HEK293 (cell line): Measurements from ENCODE around the gene JAK3.
A peak's percentile ranks its signal among the peaks of the same experiment; 100 is the strongest.

Source experiments
- EGR2 ChIP-seq: fragments of 450-650 bp; formaldehyde crosslinking; IDR thresholded peaks from 2 replicates; pipeline ENCODE4 v1.5.1; 2016; ENCODE audit warnings: low read depth, missing biosample characterization, missing genetic modification characterization
- GLI2 ChIP-seq: fragments of 450-650 bp; formaldehyde crosslinking; IDR thresholded peaks from 2 replicates; pipeline ENCODE4; 2017; ENCODE audit warnings: missing biosample characterization, missing genetic modification characterization, low read depth, borderline replicate concordance
- GLIS1 ChIP-seq: fragments of 450-650 bp; formaldehyde crosslinking; IDR thresholded peaks from 2 replicates; pipeline ENCODE4 v1.5.1; 2016; ENCODE audit warnings: missing biosample characterization, missing genetic modification characterization
- HOXC10 ChIP-seq: sonication (generic); formaldehyde crosslinking; IDR thresholded peaks from 2 replicates; pipeline ENCODE4 v1.8.1; 2023; ENCODE audit warnings: mild to moderate bottlenecking, missing genetic modification reagents
- MEIS1 ChIP-seq: sonication (generic); formaldehyde crosslinking; IDR thresholded peaks from 2 replicates; pipeline ENCODE4 v1.8.1; 2022; ENCODE audit warnings: missing genetic modification reagents, mild to moderate bottlenecking, borderline replicate concordance
- OVOL3 ChIP-seq: fragments of 450-650 bp; formaldehyde crosslinking; IDR thresholded peaks from 2 replicates; pipeline ENCODE4 v1.5.1; 2016; ENCODE audit warnings: missing biosample characterization, missing genetic modification characterization
- ZBTB20 ChIP-seq: fragments of 450-650 bp; formaldehyde crosslinking; IDR thresholded peaks from 2 replicates; pipeline ENCODE4 v1.5.1; 2016; ENCODE audit warnings: missing biosample characterization, missing genetic modification characterization
- ZNF10 ChIP-seq: fragments of 450-650 bp; formaldehyde crosslinking; IDR thresholded peaks from 2 replicates; pipeline ENCODE4 v1.5.1; 2017; ENCODE audit warnings: missing biosample characterization, missing genetic modification characterization
- ZNF132 ChIP-seq: fragments of 450-650 bp; formaldehyde crosslinking; IDR thresholded peaks from 2 replicates; pipeline ENCODE4 v1.5.1; 2017; ENCODE audit warnings: missing biosample characterization, missing genetic modification characterization, borderline replicate concordance
- ZNF146 ChIP-seq: fragments of 450-650 bp; formaldehyde crosslinking; IDR thresholded peaks from 2 replicates; pipeline ENCODE4 v1.5.1; 2016; ENCODE audit warnings: missing biosample characterization, missing genetic modification characterization
- ZNF214 ChIP-seq: fragments of 450-650 bp; formaldehyde crosslinking; IDR thresholded peaks from 2 replicates; pipeline ENCODE4 v1.5.1; 2017; ENCODE audit warnings: missing biosample characterization, mild to moderate bottlenecking, missing genetic modification characterization, borderline replicate concordance
- ZNF341 ChIP-seq: fragments of 450-650 bp; formaldehyde crosslinking; IDR thresholded peaks from 2 replicates; pipeline ENCODE4; 2016; ENCODE audit warnings: low read depth, missing biosample characterization, missing genetic modification characterization
- ZNF37A ChIP-seq: fragments of 450-650 bp; IDR thresholded peaks from 2 replicates; pipeline ENCODE4 v1.5.1; 2018; ENCODE audit warnings: missing biosample characterization, missing genetic modification characterization
- ZNF544 ChIP-seq: fragments of 450-650 bp; formaldehyde crosslinking; IDR thresholded peaks from 2 replicates; pipeline ENCODE4 v1.5.0; 2017; ENCODE audit warnings: missing biosample characterization, missing genetic modification characterization
- ZNF560 ChIP-seq: fragments of 450-650 bp; formaldehyde crosslinking; IDR thresholded peaks from 2 replicates; pipeline ENCODE4 v1.5.1; 2017; ENCODE audit warnings: missing biosample characterization, missing genetic modification characterization, borderline replicate concordance
- ZNF639 ChIP-seq: fragments of 450-650 bp; formaldehyde crosslinking; IDR thresholded peaks from 2 replicates; pipeline ENCODE4 v1.5.1; 2016; ENCODE audit warnings: missing biosample characterization, missing genetic modification characterization
- ZSCAN23 ChIP-seq: fragments of 450-650 bp; formaldehyde crosslinking; IDR thresholded peaks from 2 replicates; pipeline ENCODE4 v1.5.1; 2016; ENCODE audit warnings: missing biosample characterization, missing genetic modification characterization
- TF ChIP-seq, protein P1 (sequence below): fragments of 450-650 bp; formaldehyde crosslinking; IDR thresholded peaks from 2 replicates; pipeline ENCODE4 v1.5.1; 2016; ENCODE audit warnings: missing biosample characterization, missing genetic modification characterization
- TF ChIP-seq, protein P2 (sequence below): fragments of 450-650 bp; formaldehyde crosslinking; IDR thresholded peaks from 2 replicates; pipeline ENCODE4 v1.5.1; 2016; ENCODE audit warnings: missing biosample characterization, missing genetic modification characterization, borderline replicate concordance
- TF ChIP-seq, protein P3 (sequence below): fragments of 450-650 bp; formaldehyde crosslinking; IDR thresholded peaks from 2 replicates; pipeline ENCODE4 v1.5.1; 2016; ENCODE audit warnings: missing biosample characterization, missing genetic modification characterization

JAK3 gene

GRCh38 chr19:17873786-17874757 lies 26.3 kb upstream of the JAK3 start (continued):
- no peak for TF ChIP-seq OVOL3
- TF ChIP-seq, protein P1, sequence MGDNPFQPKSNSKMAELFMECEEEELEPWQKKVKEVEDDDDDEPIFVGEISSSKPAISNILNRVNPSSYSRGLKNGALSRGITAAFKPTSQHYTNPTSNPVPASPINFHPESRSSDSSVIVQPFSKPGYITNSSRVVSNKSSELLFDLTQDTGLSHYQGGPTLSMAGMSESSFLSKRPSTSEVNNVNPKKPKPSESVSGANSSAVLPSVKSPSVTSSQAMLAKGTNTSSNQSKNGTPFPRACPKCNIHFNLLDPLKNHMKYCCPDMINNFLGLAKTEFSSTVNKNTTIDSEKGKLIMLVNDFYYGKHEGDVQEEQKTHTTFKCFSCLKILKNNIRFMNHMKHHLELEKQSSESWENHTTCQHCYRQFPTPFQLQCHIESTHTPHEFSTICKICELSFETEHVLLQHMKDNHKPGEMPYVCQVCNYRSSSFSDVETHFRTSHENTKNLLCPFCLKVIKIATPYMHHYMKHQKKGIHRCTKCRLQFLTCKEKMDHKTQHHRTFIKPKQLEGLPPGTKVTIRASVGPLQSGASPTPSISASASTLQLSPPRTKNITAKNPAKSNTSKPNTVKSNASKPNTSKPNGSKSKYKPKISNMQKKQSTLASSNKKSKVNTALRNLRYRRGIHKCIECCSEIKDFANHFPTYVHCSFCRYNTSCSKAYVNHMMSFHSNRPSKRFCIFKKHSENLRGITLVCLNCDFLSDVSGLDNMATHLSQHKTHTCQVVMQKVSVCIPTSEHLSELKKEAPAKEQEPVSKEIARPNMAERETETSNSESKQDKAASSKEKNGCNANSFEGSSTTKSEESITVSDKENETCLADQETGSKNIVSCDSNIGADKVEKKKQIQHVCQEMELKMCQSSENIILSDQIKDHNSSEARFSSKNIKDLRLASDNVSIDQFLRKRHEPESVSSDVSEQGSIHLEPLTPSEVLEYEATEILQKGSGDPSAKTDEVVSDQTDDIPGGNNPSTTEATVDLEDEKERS (tag by site-specific recombination): no peak
- TF ChIP-seq ZNF639 (tag by site-specific recombination): no peak
- no peak for TF ChIP-seq ZNF10 (tag by site-specific recombination)
- TF ChIP-seq ZNF37A: no peak
- no peak for TF ChIP-seq ZSCAN23
- TF ChIP-seq EGR2: no peak
- TF ChIP-seq, protein P2, sequence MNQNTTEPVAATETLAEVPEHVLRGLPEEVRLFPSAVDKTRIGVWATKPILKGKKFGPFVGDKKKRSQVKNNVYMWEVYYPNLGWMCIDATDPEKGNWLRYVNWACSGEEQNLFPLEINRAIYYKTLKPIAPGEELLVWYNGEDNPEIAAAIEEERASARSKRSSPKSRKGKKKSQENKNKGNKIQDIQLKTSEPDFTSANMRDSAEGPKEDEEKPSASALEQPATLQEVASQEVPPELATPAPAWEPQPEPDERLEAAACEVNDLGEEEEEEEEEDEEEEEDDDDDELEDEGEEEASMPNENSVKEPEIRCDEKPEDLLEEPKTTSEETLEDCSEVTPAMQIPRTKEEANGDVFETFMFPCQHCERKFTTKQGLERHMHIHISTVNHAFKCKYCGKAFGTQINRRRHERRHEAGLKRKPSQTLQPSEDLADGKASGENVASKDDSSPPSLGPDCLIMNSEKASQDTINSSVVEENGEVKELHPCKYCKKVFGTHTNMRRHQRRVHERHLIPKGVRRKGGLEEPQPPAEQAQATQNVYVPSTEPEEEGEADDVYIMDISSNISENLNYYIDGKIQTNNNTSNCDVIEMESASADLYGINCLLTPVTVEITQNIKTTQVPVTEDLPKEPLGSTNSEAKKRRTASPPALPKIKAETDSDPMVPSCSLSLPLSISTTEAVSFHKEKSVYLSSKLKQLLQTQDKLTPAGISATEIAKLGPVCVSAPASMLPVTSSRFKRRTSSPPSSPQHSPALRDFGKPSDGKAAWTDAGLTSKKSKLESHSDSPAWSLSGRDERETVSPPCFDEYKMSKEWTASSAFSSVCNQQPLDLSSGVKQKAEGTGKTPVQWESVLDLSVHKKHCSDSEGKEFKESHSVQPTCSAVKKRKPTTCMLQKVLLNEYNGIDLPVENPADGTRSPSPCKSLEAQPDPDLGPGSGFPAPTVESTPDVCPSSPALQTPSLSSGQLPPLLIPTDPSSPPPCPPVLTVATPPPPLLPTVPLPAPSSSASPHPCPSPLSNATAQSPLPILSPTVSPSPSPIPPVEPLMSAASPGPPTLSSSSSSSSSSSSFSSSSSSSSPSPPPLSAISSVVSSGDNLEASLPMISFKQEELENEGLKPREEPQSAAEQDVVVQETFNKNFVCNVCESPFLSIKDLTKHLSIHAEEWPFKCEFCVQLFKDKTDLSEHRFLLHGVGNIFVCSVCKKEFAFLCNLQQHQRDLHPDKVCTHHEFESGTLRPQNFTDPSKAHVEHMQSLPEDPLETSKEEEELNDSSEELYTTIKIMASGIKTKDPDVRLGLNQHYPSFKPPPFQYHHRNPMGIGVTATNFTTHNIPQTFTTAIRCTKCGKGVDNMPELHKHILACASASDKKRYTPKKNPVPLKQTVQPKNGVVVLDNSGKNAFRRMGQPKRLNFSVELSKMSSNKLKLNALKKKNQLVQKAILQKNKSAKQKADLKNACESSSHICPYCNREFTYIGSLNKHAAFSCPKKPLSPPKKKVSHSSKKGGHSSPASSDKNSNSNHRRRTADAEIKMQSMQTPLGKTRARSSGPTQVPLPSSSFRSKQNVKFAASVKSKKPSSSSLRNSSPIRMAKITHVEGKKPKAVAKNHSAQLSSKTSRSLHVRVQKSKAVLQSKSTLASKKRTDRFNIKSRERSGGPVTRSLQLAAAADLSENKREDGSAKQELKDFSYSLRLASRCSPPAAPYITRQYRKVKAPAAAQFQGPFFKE (tag by site-specific recombination): no peak
- TF ChIP-seq, protein P3, sequence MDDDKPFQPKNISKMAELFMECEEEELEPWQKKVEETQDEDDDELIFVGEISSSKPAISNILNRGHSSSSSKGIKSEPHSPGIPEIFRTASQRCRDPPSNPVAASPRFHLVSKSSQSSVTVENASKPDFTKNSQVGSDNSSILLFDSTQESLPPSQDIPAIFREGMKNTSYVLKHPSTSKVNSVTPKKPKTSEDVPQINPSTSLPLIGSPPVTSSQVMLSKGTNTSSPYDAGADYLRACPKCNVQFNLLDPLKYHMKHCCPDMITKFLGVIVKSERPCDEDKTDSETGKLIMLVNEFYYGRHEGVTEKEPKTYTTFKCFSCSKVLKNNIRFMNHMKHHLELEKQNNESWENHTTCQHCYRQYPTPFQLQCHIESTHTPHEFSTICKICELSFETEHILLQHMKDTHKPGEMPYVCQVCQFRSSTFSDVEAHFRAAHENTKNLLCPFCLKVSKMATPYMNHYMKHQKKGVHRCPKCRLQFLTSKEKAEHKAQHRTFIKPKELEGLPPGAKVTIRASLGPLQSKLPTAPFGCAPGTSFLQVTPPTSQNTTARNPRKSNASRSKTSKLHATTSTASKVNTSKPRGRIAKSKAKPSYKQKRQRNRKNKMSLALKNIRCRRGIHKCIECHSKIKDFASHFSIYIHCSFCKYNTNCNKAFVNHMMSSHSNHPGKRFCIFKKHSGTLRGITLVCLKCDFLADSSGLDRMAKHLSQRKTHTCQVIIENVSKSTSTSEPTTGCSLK (tag by site-specific recombination): no peak
- no peak for TF ChIP-seq ZNF132
- TF ChIP-seq MEIS1 (CRISPR knock-in tag): no peak
- no peak for TF ChIP-seq GLI2 (tag by site-specific recombination)
- peak; percentile 18 for TF ChIP-seq ZBTB20 (tag by site-specific recombination)
- TF ChIP-seq ZNF146 (tag by site-specific recombination): no peak
- TF ChIP-seq ZNF544 (tag by site-specific recombination): no peak
- peak; percentile 69 for TF ChIP-seq ZNF341
- TF ChIP-seq GLIS1 (tag by site-specific recombination): no peak
- no peak for TF ChIP-seq ZNF560 (tag by site-specific recombination)
- TF ChIP-seq ZNF214 (tag by site-specific recombination): no peak
- no peak for TF ChIP-seq HOXC10 (CRISPR knock-in tag)
